Mesothelial cell of epicardium (in vitro differentiated cells): ENCODE results near the gene GMDS. TPM values are rescaled to one million over a fixed set of nuclear protein-coding genes. Genes with fewer than 3 reads are reported as not detected.

Experiments
- DNase-seq, 2 experiments: peaks; one replicate each; pipeline ENCODE4 v3.0.0; 2021; ENCODE audit warnings: low spot score in 2 of 2; ENCODE audit not compliant: unreplicated experiment in 2 of 2
- H3K27ac Mint-ChIP-seq: 2 replicates; pipeline ENCODE4 v1.8.0; 2021; ENCODE audit warnings: mixed read lengths
- H3K27me3 Mint-ChIP-seq: 2 replicates; pipeline ENCODE4 v1.8.0; 2021; ENCODE audit warnings: low read depth, mixed read lengths
- H3K36me3 Mint-ChIP-seq: 2 replicates; pipeline ENCODE4 v1.8.0; 2021; ENCODE audit warnings: mixed read lengths
- H3K4me1 Mint-ChIP-seq: 2 replicates; pipeline ENCODE4 v1.8.0; 2021; ENCODE audit warnings: mixed read lengths
- H3K4me3 Mint-ChIP-seq: 2 replicates; pipeline ENCODE4 v1.8.0; 2021; ENCODE audit warnings: mild to moderate bottlenecking, moderate library complexity, mixed read lengths
- H3K9me3 Mint-ChIP-seq: 2 replicates; pipeline ENCODE4 v1.8.0; 2021; ENCODE audit warnings: mixed read lengths
- total RNA-seq: library from RNA; stranded (reverse); gene quantifications from 3 replicates; pipeline ENCODE4 v1.2.1, GENCODE V29; 2021
- TF ChIP-seq, protein P1 (sequence below): fragments of 200-600 bp; sonication (generic); IDR thresholded peaks from one replicate; pipeline ENCODE4 v1.5.0; 2021; ENCODE audit warnings: antibody characterized with exemption; ENCODE audit not compliant: unreplicated experiment

Gene GMDS
- total RNA-seq, 1 donor from 2014 or later, result 39.9 TPM

DNA sequence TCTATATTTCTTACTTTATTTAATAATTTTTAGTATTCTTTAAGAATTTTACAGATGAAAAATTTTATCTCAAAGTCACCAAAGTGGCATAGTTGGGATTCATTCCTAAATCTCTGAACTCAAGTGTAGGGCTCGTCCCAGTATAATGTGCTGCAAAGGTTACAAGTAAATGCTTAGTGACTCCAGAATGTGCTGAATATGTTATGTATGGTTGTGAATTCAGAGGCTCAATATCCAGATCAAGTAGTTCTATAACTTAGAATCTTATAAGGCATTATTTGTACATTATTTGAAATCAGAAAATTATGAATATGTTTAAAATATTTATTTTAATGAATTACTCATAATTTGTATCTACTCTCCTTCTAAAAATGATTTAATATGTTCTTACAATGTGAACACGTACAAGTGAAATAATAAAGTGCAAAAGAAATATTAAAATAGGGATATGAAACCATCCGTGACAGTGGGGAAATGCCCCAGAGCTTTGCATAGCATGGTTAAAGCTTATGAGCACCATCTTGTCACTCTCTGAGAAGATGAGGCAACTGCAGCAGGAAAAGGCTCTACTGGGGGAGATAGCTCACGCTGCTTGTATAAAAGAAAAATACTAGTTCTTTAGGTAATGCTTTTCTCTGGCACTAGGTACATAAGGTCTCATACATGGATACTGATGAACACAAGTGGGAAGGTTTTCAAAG is 376.7 kb downstream of the GMDS start:
- peaks cover 72% of the 10 kb centered on the region for H3K4me1 Mint-ChIP-seq
- no peak overlapping the region for H3K27ac Mint-ChIP-seq
- H3K4me3 Mint-ChIP-seq, result no peak overlapping the region
- H3K36me3 Mint-ChIP-seq, result no peaks in the 10 kb centered on the region
- no peaks in the 10 kb centered on the region for H3K9me3 Mint-ChIP-seq
- peaks cover 18% of the 10 kb centered on the region for H3K27me3 Mint-ChIP-seq
- TF ChIP-seq, protein P1, sequence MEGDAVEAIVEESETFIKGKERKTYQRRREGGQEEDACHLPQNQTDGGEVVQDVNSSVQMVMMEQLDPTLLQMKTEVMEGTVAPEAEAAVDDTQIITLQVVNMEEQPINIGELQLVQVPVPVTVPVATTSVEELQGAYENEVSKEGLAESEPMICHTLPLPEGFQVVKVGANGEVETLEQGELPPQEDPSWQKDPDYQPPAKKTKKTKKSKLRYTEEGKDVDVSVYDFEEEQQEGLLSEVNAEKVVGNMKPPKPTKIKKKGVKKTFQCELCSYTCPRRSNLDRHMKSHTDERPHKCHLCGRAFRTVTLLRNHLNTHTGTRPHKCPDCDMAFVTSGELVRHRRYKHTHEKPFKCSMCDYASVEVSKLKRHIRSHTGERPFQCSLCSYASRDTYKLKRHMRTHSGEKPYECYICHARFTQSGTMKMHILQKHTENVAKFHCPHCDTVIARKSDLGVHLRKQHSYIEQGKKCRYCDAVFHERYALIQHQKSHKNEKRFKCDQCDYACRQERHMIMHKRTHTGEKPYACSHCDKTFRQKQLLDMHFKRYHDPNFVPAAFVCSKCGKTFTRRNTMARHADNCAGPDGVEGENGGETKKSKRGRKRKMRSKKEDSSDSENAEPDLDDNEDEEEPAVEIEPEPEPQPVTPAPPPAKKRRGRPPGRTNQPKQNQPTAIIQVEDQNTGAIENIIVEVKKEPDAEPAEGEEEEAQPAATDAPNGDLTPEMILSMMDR, result no peak
- DNase-seq, result no peak

DNA sequence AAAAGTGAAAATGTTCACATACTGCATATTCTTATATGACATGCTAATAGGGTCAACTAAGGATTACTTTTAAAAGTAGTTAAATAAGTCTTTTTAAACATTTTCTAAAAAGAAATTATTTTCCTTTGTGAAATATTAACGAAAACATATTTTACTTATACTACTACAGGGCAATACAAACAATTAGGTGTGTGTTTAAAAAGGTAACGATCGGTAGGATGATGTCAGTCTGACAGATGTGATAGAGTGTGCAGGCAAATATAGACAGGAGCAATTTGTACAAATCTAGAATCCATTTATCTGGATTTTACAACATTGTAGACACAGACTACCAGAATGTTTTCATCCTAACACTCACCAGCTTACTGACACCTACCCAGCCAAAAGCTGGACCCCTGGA is 378.2 kb downstream of the GMDS start:
- no peak for DNase-seq
- no peaks in the 10 kb centered on the region for H3K9me3 Mint-ChIP-seq
- peaks cover 18% of the 10 kb centered on the region for H3K27me3 Mint-ChIP-seq
- no peaks in the 10 kb centered on the region for H3K36me3 Mint-ChIP-seq
- H3K27ac Mint-ChIP-seq, result no peak overlapping the region
- TF ChIP-seq, protein P1, result no peak
- H3K4me3 Mint-ChIP-seq, result no peak overlapping the region
- H3K4me1 Mint-ChIP-seq, result peaks cover 62% of the 10 kb centered on the region

DNA sequence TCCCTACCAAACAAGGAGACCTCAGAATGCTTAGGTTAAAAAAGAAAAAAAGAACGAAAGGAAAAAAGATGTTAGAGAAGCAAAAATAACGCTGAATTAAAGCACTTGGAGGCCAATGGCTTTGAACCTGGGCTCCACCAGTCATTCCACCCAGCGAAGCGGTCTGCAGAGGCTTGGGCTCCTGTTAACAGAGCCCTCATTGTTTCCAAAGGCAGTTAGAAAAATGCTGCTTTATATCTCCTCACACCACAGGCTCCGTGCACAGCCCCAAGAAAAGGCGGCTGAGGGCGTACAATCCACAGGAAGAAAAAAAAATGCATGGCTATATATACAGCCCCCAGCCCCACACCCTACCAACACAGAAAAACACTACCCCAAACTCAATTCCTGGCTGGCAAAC is 379.8 kb downstream of the GMDS start:
- Mint-ChIP-seq H3K27me3 (peaks cover 23% of the 10 kb centered on the region), H3K36me3 (no peaks in the 10 kb centered on the region), H3K4me3 (no peak overlapping the region), H3K27ac (peak overlapping the region; percentile 43), H3K9me3 (no peaks in the 10 kb centered on the region), H3K4me1 (peaks cover 58% of the 10 kb centered on the region)
- TF ChIP-seq, protein P1, result no peak
- DNase-seq, result no peak

DNA sequence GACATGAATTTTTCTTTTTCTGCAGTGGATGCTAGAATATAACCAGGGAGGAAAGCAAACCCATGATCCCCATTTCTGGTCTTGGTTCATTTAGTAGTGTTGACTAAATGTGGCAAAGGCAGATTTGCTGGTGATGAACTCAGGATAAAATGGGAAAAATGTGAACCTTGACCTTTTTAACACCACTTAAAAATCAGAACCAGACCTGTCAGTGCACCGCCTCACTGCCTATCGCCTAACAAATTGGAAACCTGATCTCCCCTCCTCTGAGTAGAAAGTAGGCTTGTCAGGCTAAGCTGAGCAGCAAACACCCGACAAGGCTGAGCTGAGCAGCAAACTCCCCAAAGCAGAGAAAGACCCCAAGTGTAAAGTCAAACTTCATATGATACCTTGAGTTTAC is 380.9 kb downstream of the GMDS start:
- H3K27ac Mint-ChIP-seq, result no peak overlapping the region
- no peak for DNase-seq
- H3K36me3 Mint-ChIP-seq, result no peaks in the 10 kb centered on the region
- no peaks in the 10 kb centered on the region for H3K9me3 Mint-ChIP-seq
- H3K27me3 Mint-ChIP-seq, result peaks cover 24% of the 10 kb centered on the region
- peaks cover 47% of the 10 kb centered on the region for H3K4me1 Mint-ChIP-seq
- H3K4me3 Mint-ChIP-seq, result no peak overlapping the region
- TF ChIP-seq, protein P1, result no peak

DNA sequence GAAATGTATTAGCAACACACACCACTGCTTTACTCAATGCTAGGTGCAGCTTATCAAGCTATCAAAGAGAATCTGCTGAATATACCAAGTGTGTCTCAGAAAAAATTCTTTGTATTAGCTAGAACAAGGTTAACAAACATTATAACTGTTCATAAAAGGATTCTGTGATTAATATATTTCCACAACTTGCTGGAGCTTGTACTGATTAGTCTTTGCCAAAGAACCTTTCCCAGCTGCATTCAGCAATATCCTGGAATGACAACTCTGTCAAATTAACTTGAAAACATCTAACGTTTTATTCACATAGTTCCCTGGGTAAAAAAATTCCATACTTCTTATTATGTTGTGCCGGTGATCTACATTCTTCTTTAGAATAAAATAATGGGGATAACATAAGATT is 383.0 kb downstream of the GMDS start:
- no peak overlapping the region for H3K4me3 Mint-ChIP-seq
- H3K4me1 Mint-ChIP-seq, result peaks cover 39% of the 10 kb centered on the region

More for the DNA sequence above, 383.0 kb downstream of the GMDS start:
- no peaks in the 10 kb centered on the region for H3K36me3 Mint-ChIP-seq
- peaks cover 19% of the 10 kb centered on the region for H3K27me3 Mint-ChIP-seq
- H3K27ac Mint-ChIP-seq, result no peak overlapping the region
- TF ChIP-seq, protein P1, result no peak
- H3K9me3 Mint-ChIP-seq, result no peaks in the 10 kb centered on the region
- DNase-seq, result no peak
